Testis (tissue), 2 donors: ENCODE results near the gene MROH8.

Source experiments
- POLR2A ChIP-seq: fragments of 450-650 bp; IDR thresholded peaks from one replicate; pipeline ENCODE4 v1.6.1; 2017; ENCODE audit warnings: antibody characterized with exemption, mild to moderate bottlenecking, moderate library complexity
- TF ChIP-seq, protein P1 (sequence below), 3 experiments: fragments of 450-650 bp in 2 of 3; fragments of 200-600 bp in 1 of 3; sonication (generic) in 1 of 3; IDR thresholded peaks; one replicate each; pipeline ENCODE4 v1.5.1; 2016 to 2019; ENCODE audit warnings: antibody characterized with exemption in 3 of 3, mild to moderate bottlenecking in 2 of 3, moderate library complexity in 1 of 3

DNA sequence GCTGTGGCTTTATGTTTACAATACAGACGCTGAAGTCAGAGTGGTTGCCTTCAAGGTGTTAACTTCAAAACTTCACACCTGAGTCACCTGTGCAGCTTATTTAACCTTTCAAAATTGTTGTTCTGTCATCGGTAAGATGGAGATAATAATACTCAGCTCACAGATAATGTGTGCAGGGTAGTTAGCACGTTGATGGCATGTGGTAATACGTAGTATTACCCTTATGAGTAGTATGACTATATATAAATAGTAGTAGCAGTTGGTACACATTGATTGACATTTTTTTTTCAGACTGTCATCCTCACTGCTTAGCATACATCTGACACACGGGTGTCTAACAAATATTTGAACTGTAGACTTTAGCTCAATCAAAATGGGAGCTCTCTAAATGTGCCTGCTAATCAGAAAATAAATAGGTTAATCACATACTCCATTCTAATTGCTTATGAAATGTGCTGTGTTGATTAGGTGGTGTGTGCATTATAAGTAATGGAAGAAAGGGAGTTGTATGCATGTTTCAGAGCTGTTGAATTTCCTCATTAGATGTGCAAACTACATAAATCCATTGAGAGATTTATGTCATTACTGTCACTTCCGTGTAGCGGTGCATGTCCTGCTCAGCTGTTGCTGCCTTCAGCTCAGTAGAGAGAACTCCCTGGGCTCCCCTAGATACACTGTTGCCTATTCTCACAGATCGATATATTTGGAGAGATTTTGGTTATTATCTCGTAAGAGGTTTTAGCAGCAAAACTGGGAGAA lies 11.2 kb upstream of the MROH8 start:
- TF ChIP-seq, protein P1, sequence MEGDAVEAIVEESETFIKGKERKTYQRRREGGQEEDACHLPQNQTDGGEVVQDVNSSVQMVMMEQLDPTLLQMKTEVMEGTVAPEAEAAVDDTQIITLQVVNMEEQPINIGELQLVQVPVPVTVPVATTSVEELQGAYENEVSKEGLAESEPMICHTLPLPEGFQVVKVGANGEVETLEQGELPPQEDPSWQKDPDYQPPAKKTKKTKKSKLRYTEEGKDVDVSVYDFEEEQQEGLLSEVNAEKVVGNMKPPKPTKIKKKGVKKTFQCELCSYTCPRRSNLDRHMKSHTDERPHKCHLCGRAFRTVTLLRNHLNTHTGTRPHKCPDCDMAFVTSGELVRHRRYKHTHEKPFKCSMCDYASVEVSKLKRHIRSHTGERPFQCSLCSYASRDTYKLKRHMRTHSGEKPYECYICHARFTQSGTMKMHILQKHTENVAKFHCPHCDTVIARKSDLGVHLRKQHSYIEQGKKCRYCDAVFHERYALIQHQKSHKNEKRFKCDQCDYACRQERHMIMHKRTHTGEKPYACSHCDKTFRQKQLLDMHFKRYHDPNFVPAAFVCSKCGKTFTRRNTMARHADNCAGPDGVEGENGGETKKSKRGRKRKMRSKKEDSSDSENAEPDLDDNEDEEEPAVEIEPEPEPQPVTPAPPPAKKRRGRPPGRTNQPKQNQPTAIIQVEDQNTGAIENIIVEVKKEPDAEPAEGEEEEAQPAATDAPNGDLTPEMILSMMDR (IDR thresholded peaks at IDR 0.05), result no peak
- TF ChIP-seq POLR2A, result no peak
